Epithelial cell of proximal tubule (primary cell): ENCODE data around the gene UGT1A6. TPM values are rescaled to one million over a fixed set of nuclear protein-coding genes. Genes with fewer than 3 reads are reported as not detected.

Experiments
- DNase-seq: peaks from one replicate; pipeline ENCODE4 v3.0.0-alpha.2; 2011; ENCODE audit warnings: low read depth
- H3K4me3 ChIP-seq: 2 replicates; pipeline ENCODE4 v1.5.1; 2011; ENCODE audit warnings: low read depth, mild to moderate bottlenecking, low read length
- CTCF ChIP-seq: conservative IDR thresholded peaks from 2 replicates; pipeline ENCODE4 v1.5.1; 2012; ENCODE audit warnings: low read depth, mild to moderate bottlenecking, low read length
- total RNA-seq: library from RNA; depleted of rRNA; stranded (reverse); fragments of >200 nt; gene quantifications from 2 replicates; pipeline ENCODE4 v1.2.3, GENCODE V29; 2015

UGT1A6 gene
- total RNA-seq, 1 donor from 2014 or later, result 0.52 TPM

GRCh38 chr2:233766416-233766815 is 73.7 kb downstream of the UGT1A6 start:
- H3K4me3 ChIP-seq, result no peak overlapping the region
- no peak for DNase-seq
- no peak for TF ChIP-seq CTCF

GRCh38 chr2:233768076-233768475 is 75.4 kb downstream of the UGT1A6 start:
- no peak for DNase-seq
- H3K4me3 ChIP-seq, result no peak overlapping the region
- no peak for TF ChIP-seq CTCF

GRCh38 chr2:233769260-233769659 is 76.6 kb downstream of the UGT1A6 start:
- no peak for DNase-seq
- TF ChIP-seq CTCF, result no peak
- no peak overlapping the region for H3K4me3 ChIP-seq

GRCh38 chr2:233772153-233772552 is 79.5 kb downstream of the UGT1A6 start:
- H3K4me3 ChIP-seq, result no peak overlapping the region
- DNase-seq, result no peak
- no peak for TF ChIP-seq CTCF

GRCh38 chr2:233772583-233772982 is 79.9 kb downstream of the UGT1A6 start:
- TF ChIP-seq CTCF, result no peak
- H3K4me3 ChIP-seq, result no peak overlapping the region
- DNase-seq, result no peak

GRCh38 chr2:233773854-233774253 is 81.2 kb downstream of the UGT1A6 start:
- no peak overlapping the region for H3K4me3 ChIP-seq

More at GRCh38 chr2:233773854-233774253, 81.2 kb downstream of the UGT1A6 start:
- DNase-seq, result no peak
- no peak for TF ChIP-seq CTCF
